Measurements from ENCODE around the gene SYCP3.

Gene SYCP3

GRCh38 chr12:101761781-101762180, 22.5 kb upstream of the SYCP3 start:
- no peak overlapping the region for H3K4me3 ChIP-seq (ENCODE audit: low read depth, low read length)
- DNase-seq (ENCODE audit: low read depth): no peak
- no peak for TF ChIP-seq CTCF (conservative IDR thresholded peaks at IDR 0.05; ENCODE audit: low read depth, low read length)

GRCh38 chr12:101761350-101761749, 22.1 kb upstream of the SYCP3 start:
- DNase-seq (ENCODE audit: low read depth): peak; percentile 79
- no peak for TF ChIP-seq CTCF (conservative IDR thresholded peaks at IDR 0.05; ENCODE audit: low read depth, low read length)
- no peak overlapping the region for H3K4me3 ChIP-seq (ENCODE audit: low read depth, low read length)

GRCh38 chr12:101759396-101760047, 20.3 kb upstream of the SYCP3 start:
- no peak overlapping the region for H3K4me3 ChIP-seq (ENCODE audit: low read depth, low read length)
- peak; percentile 78 for TF ChIP-seq CTCF (conservative IDR thresholded peaks at IDR 0.05; ENCODE audit: low read depth, low read length)
- DNase-seq (ENCODE audit: low read depth): peak; percentile 66

GRCh38 chr12:101750152-101750551, 10.9 kb upstream of the SYCP3 start:
- no peak for DNase-seq (ENCODE audit: low read depth)
- H3K4me3 ChIP-seq (ENCODE audit: low read depth, low read length): no peak overlapping the region
- TF ChIP-seq CTCF (conservative IDR thresholded peaks at IDR 0.05; ENCODE audit: low read depth, low read length): no peak

GRCh38 chr12:101749657-101750056, 10.4 kb upstream of the SYCP3 start:
- TF ChIP-seq CTCF (conservative IDR thresholded peaks at IDR 0.05; ENCODE audit: low read depth, low read length): no peak
- DNase-seq (ENCODE audit: low read depth): no peak
- H3K4me3 ChIP-seq (ENCODE audit: low read depth, low read length): no peak overlapping the region

GRCh38 chr12:101748907-101749306, 9.6 kb upstream of the SYCP3 start:
- no peak for TF ChIP-seq CTCF (conservative IDR thresholded peaks at IDR 0.05; ENCODE audit: low read depth, low read length)
- DNase-seq (ENCODE audit: low read depth): no peak
- H3K4me3 ChIP-seq (ENCODE audit: low read depth, low read length): no peak overlapping the region

GRCh38 chr12:101747697-101748096, 8.4 kb upstream of the SYCP3 start:
- no peak for DNase-seq (ENCODE audit: low read depth)
- no peak overlapping the region for H3K4me3 ChIP-seq (ENCODE audit: low read depth, low read length)
- no peak for TF ChIP-seq CTCF (conservative IDR thresholded peaks at IDR 0.05; ENCODE audit: low read depth, low read length)
